ENCODE results near the gene FAM110A. TPM values are rescaled to one million over a fixed set of nuclear protein-coding genes. Genes with fewer than 3 reads are reported as not detected.
"Not testable (repeated sequence)": the region's sequence is repeated elsewhere in the genome, so short reads cannot be mapped to it uniquely, and the experiment has no call there.

Gene FAM110A
- total and polyA plus RNA-seq, 4 experiments from 2014 or later: 8.1 to 21.7 (median 17.6) TPM

GRCh38 chr20:892371-892770 lies 58.9 kb downstream of the FAM110A start:
- H3K4me1 ChIP-seq (ENCODE audit: insufficient read depth, low read length); H3K9me3 Mint-ChIP-seq; H3K9me3 ChIP-seq (ENCODE audit: control insufficient read depth in 1 of 2, low read length in 2 of 2); POLR2A ChIA-PET (ENCODE audit: partially characterized antibody); H3K36me3 ChIP-seq (ENCODE audit: insufficient read depth, low read length); H3K27ac ChIP-seq (ENCODE audit: low read depth, low read length); H3K4me3 Mint-ChIP-seq; H3K4me1 Mint-ChIP-seq; H3K27ac Mint-ChIP-seq; H3K27me3 Mint-ChIP-seq; DNase-seq; CTCF ChIA-PET (ENCODE audit: partially characterized antibody); H3K27me3 ChIP-seq (ENCODE audit: insufficient read depth, low read length); H3K4me3 ChIP-seq (ENCODE audit: low read length in 2 of 2); intact Hi-C loops (cut with micrococcal nuclease); H3K36me3 Mint-ChIP-seq: not testable (repeated sequence)

Other genes with a start within 250 kb of the FAM110A start
- gene TCF15, start 223.4 kb upstream of the FAM110A start, total RNA-seq: not detected
- gene TCF15, start 223.4 kb upstream of the FAM110A start, polyA plus RNA-seq: not detected
- gene SRXN1, start 180.5 kb upstream of the FAM110A start, total RNA-seq: 1 to 10 TPM; 6.9 to 7.4 TPM
- gene SRXN1, start 180.5 kb upstream of the FAM110A start, polyA plus RNA-seq: 10 to 100 TPM; 10.4 to 17.2 TPM
- gene SCRT2, start 157.9 kb upstream of the FAM110A start, total RNA-seq: not detected
- not detected for gene SCRT2, start 157.9 kb upstream of the FAM110A start, polyA plus RNA-seq
- gene SLC52A3, start 65.2 kb upstream of the FAM110A start, total RNA-seq: not detected
- gene SLC52A3, start 65.2 kb upstream of the FAM110A start, polyA plus RNA-seq: not detected
- gene ANGPT4, start 82.6 kb downstream of the FAM110A start, total RNA-seq: not detected
- gene ANGPT4, start 82.6 kb downstream of the FAM110A start, polyA plus RNA-seq: not detected
- gene RSPO4, start 168.6 kb downstream of the FAM110A start, total RNA-seq: under 1 TPM; 0.11 to 0.38 TPM
- not detected for gene RSPO4, start 168.6 kb downstream of the FAM110A start, polyA plus RNA-seq

Measured in CD4-positive, alpha-beta memory T cell (primary cell).